ENCODE measurements around the gene DFFB. TPM values are rescaled to one million over a fixed set of nuclear protein-coding genes. Genes with fewer than 3 reads are reported as not detected.

The DFFB gene
- total RNA-seq, 2 donors from 2014 or later: 4.5 to 10.7 TPM

DNA sequence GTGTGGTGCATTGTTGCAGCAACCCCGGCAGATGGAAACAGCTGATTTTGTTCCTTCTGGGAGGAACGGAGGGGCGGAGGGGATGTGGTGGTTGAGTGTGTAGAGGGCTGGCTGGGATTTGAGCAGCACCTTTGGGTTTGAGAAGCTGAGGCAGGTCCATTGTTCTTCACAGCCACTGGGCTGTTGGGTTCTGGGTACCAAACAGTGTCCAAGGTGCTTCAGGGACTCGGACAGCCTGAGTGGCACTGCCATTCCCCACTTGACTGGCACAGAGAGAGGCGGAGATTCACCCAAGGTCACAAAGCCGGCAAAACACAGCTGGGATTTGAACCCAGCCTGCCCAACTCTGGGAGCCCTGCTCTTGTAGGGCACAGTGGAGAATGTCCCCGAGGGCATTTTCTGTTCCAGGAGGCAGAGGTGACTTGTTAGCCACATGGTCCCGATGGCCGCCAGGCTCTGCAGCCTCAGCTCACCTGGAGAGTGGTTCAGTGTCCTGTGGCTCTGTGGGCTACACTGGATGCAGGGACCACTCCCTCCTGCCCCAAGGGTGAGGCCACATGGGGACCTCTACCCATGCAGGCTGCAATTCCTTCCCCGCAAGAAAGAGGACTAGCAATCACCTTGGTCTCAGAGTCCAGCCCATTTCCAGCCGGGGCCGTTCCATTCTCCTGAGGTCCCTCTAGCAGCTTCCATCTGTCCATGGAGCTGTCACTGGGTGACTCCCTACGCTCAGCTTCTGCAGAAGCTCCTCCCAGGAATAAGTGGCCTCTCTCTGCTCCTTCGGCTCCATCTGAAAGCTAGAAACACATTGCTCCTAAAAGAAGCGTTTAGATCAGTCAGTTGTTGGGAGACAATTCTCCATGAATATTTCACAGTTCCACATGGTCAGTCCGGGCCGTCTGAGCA is 74.0 kb downstream of the DFFB start:
- Histone ChIP-seq H3K9ac (ENCODE audit: low read depth in 2 of 2, low read length in 2 of 2) (no peak overlapping the region), H3K9me3 (no peaks in the 10 kb centered on the region), H3K27me3 (no peaks in the 10 kb centered on the region), H3K36me3 (no peaks in the 10 kb centered on the region), H3K4me1 (no peaks in the 10 kb centered on the region), H3K4me3 (no peak overlapping the region), H3K27ac (no peak overlapping the region)
- no peak for DNase-seq
- TF ChIP-seq, protein P1, sequence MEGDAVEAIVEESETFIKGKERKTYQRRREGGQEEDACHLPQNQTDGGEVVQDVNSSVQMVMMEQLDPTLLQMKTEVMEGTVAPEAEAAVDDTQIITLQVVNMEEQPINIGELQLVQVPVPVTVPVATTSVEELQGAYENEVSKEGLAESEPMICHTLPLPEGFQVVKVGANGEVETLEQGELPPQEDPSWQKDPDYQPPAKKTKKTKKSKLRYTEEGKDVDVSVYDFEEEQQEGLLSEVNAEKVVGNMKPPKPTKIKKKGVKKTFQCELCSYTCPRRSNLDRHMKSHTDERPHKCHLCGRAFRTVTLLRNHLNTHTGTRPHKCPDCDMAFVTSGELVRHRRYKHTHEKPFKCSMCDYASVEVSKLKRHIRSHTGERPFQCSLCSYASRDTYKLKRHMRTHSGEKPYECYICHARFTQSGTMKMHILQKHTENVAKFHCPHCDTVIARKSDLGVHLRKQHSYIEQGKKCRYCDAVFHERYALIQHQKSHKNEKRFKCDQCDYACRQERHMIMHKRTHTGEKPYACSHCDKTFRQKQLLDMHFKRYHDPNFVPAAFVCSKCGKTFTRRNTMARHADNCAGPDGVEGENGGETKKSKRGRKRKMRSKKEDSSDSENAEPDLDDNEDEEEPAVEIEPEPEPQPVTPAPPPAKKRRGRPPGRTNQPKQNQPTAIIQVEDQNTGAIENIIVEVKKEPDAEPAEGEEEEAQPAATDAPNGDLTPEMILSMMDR (IDR thresholded peaks at IDR 0.05): no peak
- intact Hi-C loops (cut with DNase I): no loop called here

DNA sequence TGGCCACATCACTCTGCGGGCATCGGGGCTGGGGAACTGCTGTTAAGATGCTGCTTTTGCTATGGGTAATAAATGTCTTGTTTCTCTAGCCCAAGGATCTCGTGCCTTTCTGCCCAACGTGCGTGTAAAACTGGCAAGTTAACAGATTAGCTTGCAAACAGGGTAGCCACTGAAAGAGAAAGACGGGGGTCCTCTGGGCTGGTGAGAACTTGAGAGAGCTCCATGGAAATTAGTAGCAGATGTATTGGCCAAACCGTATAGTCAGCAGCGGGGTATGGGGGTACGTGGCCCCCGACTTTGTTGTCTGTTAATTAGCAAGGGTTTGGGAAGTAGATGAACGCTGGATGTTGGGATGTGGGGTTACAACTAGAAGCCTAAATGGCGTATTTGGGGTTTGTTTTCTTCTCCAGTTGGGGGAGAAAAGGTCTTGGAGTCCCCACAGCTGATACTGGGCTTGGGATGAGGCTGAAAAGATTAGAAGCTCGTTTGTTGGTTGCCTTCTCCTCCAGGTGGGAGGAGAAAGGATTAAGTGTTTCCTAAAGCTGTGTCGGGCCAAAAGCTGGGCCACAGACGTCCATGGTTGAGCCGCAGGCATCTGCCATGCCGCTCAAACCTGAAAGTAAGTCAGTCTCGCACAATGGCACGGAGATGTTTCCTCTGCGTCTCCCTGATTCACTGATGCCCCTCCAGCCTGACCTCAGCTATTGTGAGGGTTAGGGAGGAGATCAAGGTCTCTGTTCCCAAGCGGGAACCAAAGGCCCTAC is 75.1 kb downstream of the DFFB start:
- intact Hi-C loops (cut with DNase I): no loop called here
- Histone ChIP-seq H3K9ac (ENCODE audit: low read depth in 2 of 2, low read length in 2 of 2) (no peak overlapping the region), H3K27me3 (no peaks in the 10 kb centered on the region), H3K4me3 (no peak overlapping the region), H3K36me3 (no peaks in the 10 kb centered on the region), H3K9me3 (no peaks in the 10 kb centered on the region), H3K27ac (no peak overlapping the region), H3K4me1 (no peaks in the 10 kb centered on the region)
- no peak for DNase-seq
- TF ChIP-seq, protein P1 (IDR thresholded peaks at IDR 0.05): no peak

Other genes with a start within 250 kb of the DFFB start
- gene MEGF6, start 246.0 kb upstream of the DFFB start, total RNA-seq: 1 to 10 TPM; 5.2 to 6.4 TPM
- gene TPRG1L, start 232.5 kb upstream of the DFFB start, total RNA-seq: 10 to 100 TPM; 63.0 to 81.5 TPM
- gene WRAP73, start 207.4 kb upstream of the DFFB start, total RNA-seq: 10 to 100 TPM; 19.9 to 24.2 TPM
- gene TP73, start 205.0 kb upstream of the DFFB start, total RNA-seq: under 1 TPM; 0.29 to 0.42 TPM
- not detected for gene CCDC27, start 105.0 kb upstream of the DFFB start, total RNA-seq
- gene SMIM1, start 84.7 kb upstream of the DFFB start, total RNA-seq: 1 to 10 TPM; 1.9 to 2.4 TPM
- gene LRRC47, start 61.0 kb upstream of the DFFB start, total RNA-seq: 10 to 100 TPM; 31.9 to 42.7 TPM
- 10 to 100 TPM; 41.1 to 52.7 TPM for gene CEP104, start 265 bp upstream of the DFFB start, total RNA-seq
- 10 to 100 TPM; 19.4 to 32.8 TPM for gene C1orf174, start 42.8 kb downstream of the DFFB start, total RNA-seq